BJ (cell line): ENCODE data around the gene EFCAB9. TPM values are rescaled to one million over a fixed set of nuclear protein-coding genes. Genes with fewer than 3 reads are reported as not detected.

Source experiments
- CTCF ChIA-PET: fragments of 350-600 bp; formaldehyde crosslinking; extraction: SDS; loops from one replicate; lab custom pipeline; 2021; ENCODE audit warnings: antibody characterized with exemption, inconsistent platforms; lab: Yijun Ruan, JAX
- POLR2A ChIA-PET: fragments of 300-600 bp; sonication (Branson Sonifier 250); formaldehyde crosslinking; extraction: SDS; loops from one replicate; lab custom pipeline; 2021; ENCODE audit warnings: antibody characterized with exemption; lab: Charles Lee
- DNase-seq: peaks from one replicate; pipeline ENCODE4 v3.0.0-alpha.2; 2011; ENCODE audit warnings: low read depth
- H3K27me3 ChIP-seq: 2 replicates; pipeline ENCODE4 v1.6.0; 2011; ENCODE audit warnings: low read length; ENCODE audit not compliant: control insufficient read depth, insufficient read depth
- H3K36me3 ChIP-seq: 2 replicates; pipeline ENCODE4 v1.5.1; 2011; ENCODE audit warnings: low read length; ENCODE audit not compliant: control insufficient read depth, insufficient read depth
- H3K4me3 ChIP-seq: 2 replicates; pipeline ENCODE4 v1.5.1; 2011; ENCODE audit warnings: low read depth, mild to moderate bottlenecking, control low read depth, low read length
- CTCF ChIP-seq: IDR thresholded peaks from 2 replicates; pipeline ENCODE4 v1.5.1; 2011; ENCODE audit warnings: low read depth, mild to moderate bottlenecking, control low read depth, inconsistent platforms, low read length, moderate library complexity; ENCODE audit not compliant: insufficient read depth
- polyA plus RNA-seq: library from polyadenylated mRNA; depleted of rRNA; stranded (reverse); fragments of >200 nt; gene quantifications from 2 replicates; pipeline ENCODE4 v1.2.3, GENCODE V29; 2011

The EFCAB9 gene
- polyA plus RNA-seq, 1 experiment: not detected

GRCh38 chr5:172171118-172171517 is 22.9 kb upstream of the EFCAB9 start:
- ChIA-PET CTCF (no interaction called here), POLR2A (no interaction called here)
- TF ChIP-seq CTCF: no peak
- no peaks in the 10 kb centered on the region for H3K27me3 ChIP-seq
- no peak overlapping the region for H3K4me3 ChIP-seq
- DNase-seq: no peak
- peaks cover 8% of the 10 kb centered on the region for H3K36me3 ChIP-seq

GRCh38 chr5:172172912-172173563 is 20.9 kb upstream of the EFCAB9 start:
- peaks cover 8% of the 10 kb centered on the region for H3K36me3 ChIP-seq
- CTCF ChIA-PET: interaction anchor here (0.7 to 1.2 kb wide), 4 partner anchors 9 to 14 kb away, joined by 3 to 4 read pairs (median 3); no protein-coding TSS in a partner anchor
- H3K27me3 ChIP-seq: no peaks in the 10 kb centered on the region
- no peak overlapping the region for H3K4me3 ChIP-seq
- no peak for TF ChIP-seq CTCF
- DNase-seq: no peak
- POLR2A ChIA-PET: interaction anchor here (0.5 kb wide), 1 partner anchor 9 kb away, joined by 3 read pairs; no protein-coding TSS in a partner anchor

GRCh38 chr5:172173564-172174153 is 20.3 kb upstream of the EFCAB9 start:
- DNase-seq: no peak
- no peak overlapping the region for H3K4me3 ChIP-seq
- CTCF ChIA-PET: interaction anchor here (0.7 to 1.2 kb wide), 2 partner anchors 10 to 13 kb away, joined by 3 to 4 read pairs; no protein-coding TSS in a partner anchor

GRCh38 chr5:172175263-172175719 is 18.7 kb upstream of the EFCAB9 start:
- H3K4me3 ChIP-seq: no peak overlapping the region
- H3K27me3 ChIP-seq: no peaks in the 10 kb centered on the region
- no peak for TF ChIP-seq CTCF
- no peak for DNase-seq
- H3K36me3 ChIP-seq: peaks cover 4% of the 10 kb centered on the region
- ChIA-PET POLR2A (no interaction called here), CTCF (interaction anchor here (1.4 to 2.9 kb wide), 2 partner anchors 8 to 12 kb away, joined by 3 to 13 read pairs; partner anchors contain the start of gene STK10)

More at GRCh38 chr5:172173564-172174153, 20.3 kb upstream of the EFCAB9 start:
- no peak for TF ChIP-seq CTCF
- POLR2A ChIA-PET: no interaction called here
- no peaks in the 10 kb centered on the region for H3K27me3 ChIP-seq
- peaks cover 7% of the 10 kb centered on the region for H3K36me3 ChIP-seq

DNA sequence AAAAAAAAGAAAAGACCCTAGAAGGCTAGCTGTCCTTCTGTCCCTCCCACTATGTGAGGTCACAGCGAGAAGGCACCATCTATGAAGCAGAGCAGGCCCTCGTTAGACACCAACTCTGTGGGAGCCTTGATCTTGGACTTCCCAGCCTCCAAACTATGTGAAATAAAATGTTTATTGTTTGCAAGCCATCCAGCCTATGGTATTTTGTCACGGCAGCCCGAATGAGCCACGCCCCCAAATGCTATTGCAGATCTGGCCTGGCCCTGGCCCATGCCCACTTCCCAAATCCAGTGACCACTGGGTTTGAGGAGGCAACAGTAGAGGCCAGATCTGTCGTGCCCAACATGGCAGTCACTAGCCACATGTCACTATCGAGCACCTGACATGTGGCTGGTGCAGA is 16.8 kb upstream of the EFCAB9 start:
- no peak for DNase-seq
- Histone ChIP-seq H3K36me3 (peaks cover 4% of the 10 kb centered on the region), H3K27me3 (no peaks in the 10 kb centered on the region), H3K4me3 (no peak overlapping the region)
- TF ChIP-seq CTCF: no peak
- ChIA-PET CTCF (interaction anchor here (2.9 kb wide), 1 partner anchor 10 kb away, joined by 13 read pairs; the partner anchor contains the start of gene STK10), POLR2A (no interaction called here)
